GM18520 (cell line): ENCODE measurements around the gene PLA2G12B.

Source experiments
- ATAC-seq: cut with Tn5 transposase; IDR thresholded peaks from one replicate; pipeline ENCODE4 v1.9.1; 2021; ENCODE audit not compliant: unreplicated experiment

PLA2G12B gene

GRCh38 chr10:72895236-72895850 lies 59.3 kb downstream of the PLA2G12B start:
- no peak for ATAC-seq

GRCh38 chr10:72893136-72893798 lies 61.3 kb downstream of the PLA2G12B start, which contains the start of gene OIT3:
TSS of gene OIT3 (plus strand) at chr10:72893739. CDS start at chr10:72893799, 60 bp downstream.
- ATAC-seq: no peak

GRCh38 chr10:72890086-72890485 lies 64.5 kb downstream of the PLA2G12B start:
- ATAC-seq: no peak

- ATAC-seq: no peak
These were observed 65.2 kb downstream of the PLA2G12B start for GRCh38 chr10:72889391-72889831.

- no peak for ATAC-seq
These were observed 66.4 kb downstream of the PLA2G12B start for GRCh38 chr10:72888151-72888638.

- ATAC-seq: no peak
These were observed 67.6 kb downstream of the PLA2G12B start for GRCh38 chr10:72887043-72887442.

GRCh38 chr10:72886621-72887020 lies 68.0 kb downstream of the PLA2G12B start:
- no peak for ATAC-seq

GRCh38 chr10:72885953-72886352 lies 68.7 kb downstream of the PLA2G12B start:
- no peak for ATAC-seq
